ENCODE data around the gene PHF21A. TPM values are rescaled to one million over a fixed set of nuclear protein-coding genes. Genes with fewer than 3 reads are reported as not detected.

The PHF21A gene
- total RNA-seq, 1 donor from 2014 or later: 3.4 TPM

DNA sequence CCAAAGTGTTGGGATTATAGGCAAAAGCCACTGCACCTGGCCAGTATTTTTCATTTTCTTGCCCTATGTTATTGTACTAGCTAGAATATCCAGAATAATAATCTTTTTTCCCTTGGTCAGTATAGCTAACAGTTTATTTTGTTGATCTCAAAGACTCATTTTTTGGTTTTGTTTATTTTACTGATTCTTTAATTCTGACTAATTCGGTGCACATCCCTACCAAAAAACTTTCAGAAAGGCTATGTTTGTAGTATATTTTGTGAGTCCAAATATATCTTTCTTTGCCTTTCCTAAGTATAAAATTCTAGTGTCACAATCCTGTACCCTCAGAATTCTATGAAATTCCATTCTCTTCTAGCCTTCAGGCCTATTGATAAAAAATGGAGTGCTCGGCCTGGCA lies 84.3 kb downstream of the PHF21A start:
- H3K27me3 ChIP-seq (ENCODE audit: control insufficient read depth, insufficient read depth, low read length): no peaks in the 10 kb centered on the region
- no peak for DNase-seq (ENCODE audit: low read depth)
- no peaks in the 10 kb centered on the region for H3K36me3 ChIP-seq (ENCODE audit: control insufficient read depth, insufficient read depth, low read length)
- H3K4me3 ChIP-seq (ENCODE audit: low read depth, low read length): no peak overlapping the region
- no peak for FAIRE-seq
- TF ChIP-seq, protein P1, sequence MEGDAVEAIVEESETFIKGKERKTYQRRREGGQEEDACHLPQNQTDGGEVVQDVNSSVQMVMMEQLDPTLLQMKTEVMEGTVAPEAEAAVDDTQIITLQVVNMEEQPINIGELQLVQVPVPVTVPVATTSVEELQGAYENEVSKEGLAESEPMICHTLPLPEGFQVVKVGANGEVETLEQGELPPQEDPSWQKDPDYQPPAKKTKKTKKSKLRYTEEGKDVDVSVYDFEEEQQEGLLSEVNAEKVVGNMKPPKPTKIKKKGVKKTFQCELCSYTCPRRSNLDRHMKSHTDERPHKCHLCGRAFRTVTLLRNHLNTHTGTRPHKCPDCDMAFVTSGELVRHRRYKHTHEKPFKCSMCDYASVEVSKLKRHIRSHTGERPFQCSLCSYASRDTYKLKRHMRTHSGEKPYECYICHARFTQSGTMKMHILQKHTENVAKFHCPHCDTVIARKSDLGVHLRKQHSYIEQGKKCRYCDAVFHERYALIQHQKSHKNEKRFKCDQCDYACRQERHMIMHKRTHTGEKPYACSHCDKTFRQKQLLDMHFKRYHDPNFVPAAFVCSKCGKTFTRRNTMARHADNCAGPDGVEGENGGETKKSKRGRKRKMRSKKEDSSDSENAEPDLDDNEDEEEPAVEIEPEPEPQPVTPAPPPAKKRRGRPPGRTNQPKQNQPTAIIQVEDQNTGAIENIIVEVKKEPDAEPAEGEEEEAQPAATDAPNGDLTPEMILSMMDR (IDR thresholded peaks at IDR 0.05; ENCODE audit: insufficient read depth, low read length, severe bottlenecking): no peak

DNA sequence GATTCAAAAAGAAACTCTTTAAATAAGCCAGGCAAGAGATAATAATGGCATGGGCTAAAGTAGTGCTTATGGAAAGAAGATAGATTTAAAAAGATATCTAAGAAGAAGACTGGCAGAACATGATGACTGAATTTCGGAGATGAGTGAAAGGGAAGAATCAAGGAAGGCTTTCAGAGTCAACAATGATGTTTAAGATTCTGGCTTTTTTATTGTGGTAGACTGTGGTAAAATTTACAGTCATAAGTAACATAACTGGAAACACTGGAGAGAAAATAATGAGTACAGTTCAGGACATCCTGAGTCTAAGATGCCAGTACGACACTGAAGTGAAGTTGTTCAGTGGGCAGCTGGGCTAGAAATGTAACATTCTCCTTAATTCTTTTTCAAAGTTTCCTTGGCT lies 85.2 kb downstream of the PHF21A start:
- TF ChIP-seq, protein P1 (IDR thresholded peaks at IDR 0.05; ENCODE audit: insufficient read depth, low read length, severe bottlenecking): no peak
- no peaks in the 10 kb centered on the region for H3K36me3 ChIP-seq (ENCODE audit: control insufficient read depth, insufficient read depth, low read length)
- FAIRE-seq: no peak
- H3K27me3 ChIP-seq (ENCODE audit: control insufficient read depth, insufficient read depth, low read length): no peaks in the 10 kb centered on the region
- H3K4me3 ChIP-seq (ENCODE audit: low read depth, low read length): no peak overlapping the region
- DNase-seq (ENCODE audit: low read depth): no peak

DNA sequence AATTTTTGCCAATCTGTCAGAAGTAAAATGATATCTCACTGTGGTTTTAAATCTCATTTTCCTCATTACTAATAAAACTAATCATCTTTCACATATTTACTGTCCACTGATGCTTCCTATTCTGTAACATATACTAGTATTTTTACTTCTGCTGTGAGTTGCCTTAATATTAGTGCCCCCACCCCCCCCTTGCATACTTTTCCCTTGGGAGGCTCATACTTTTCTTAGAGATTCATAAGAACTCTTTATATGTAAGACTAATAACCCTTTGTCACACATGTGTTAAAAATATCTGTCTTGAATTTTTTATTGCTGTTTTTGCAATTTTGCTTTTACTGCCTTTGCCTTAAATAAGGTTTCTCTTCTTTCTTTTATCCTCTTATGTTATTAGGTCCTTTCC lies 87.2 kb downstream of the PHF21A start:
- DNase-seq (ENCODE audit: low read depth): no peak
- TF ChIP-seq, protein P1 (IDR thresholded peaks at IDR 0.05; ENCODE audit: insufficient read depth, low read length, severe bottlenecking): no peak
- no peak for FAIRE-seq
- no peaks in the 10 kb centered on the region for H3K36me3 ChIP-seq (ENCODE audit: control insufficient read depth, insufficient read depth, low read length)
- H3K4me3 ChIP-seq (ENCODE audit: low read depth, low read length): no peak overlapping the region
- H3K27me3 ChIP-seq (ENCODE audit: control insufficient read depth, insufficient read depth, low read length): no peaks in the 10 kb centered on the region

DNA sequence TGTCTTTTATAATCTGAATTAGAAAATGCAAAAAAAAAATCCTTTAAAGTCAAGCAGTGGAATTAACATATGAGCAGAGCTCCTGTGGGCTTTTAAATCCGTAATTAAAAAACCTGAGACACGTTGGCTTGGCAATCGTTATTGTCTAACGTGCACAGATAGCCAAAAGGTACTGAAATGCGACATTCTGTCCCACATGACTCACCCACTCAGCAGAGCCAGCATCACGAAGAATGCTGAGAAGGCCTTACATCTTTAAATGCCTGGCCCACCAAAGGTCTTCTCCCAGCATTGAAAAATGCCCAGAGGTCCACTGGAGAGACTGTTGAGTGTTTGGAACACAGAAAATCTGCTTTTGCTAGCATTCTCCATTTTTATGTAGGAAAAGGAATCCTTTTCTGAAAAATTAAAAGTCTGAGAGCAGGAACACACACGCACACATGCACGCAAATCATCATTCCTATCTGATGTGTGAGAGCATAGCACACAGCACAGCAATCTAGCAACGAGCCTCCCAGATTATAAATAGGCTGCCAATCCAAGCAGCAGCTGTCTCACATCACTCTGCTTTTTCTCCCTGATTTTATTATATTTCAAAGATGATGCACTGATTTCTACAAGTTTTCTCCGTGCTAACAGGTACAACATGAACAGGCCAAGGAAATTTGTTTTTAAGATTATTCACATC lies 94.5 kb downstream of the PHF21A start:
- no peaks in the 10 kb centered on the region for H3K36me3 ChIP-seq (ENCODE audit: control insufficient read depth, insufficient read depth, low read length)
- DNase-seq (ENCODE audit: low read depth) (peak; percentile 64), FAIRE-seq (no peak)
- TF ChIP-seq, protein P1 (IDR thresholded peaks at IDR 0.05; ENCODE audit: insufficient read depth, low read length, severe bottlenecking): no peak
- no peak overlapping the region for H3K4me3 ChIP-seq (ENCODE audit: low read depth, low read length)
- no peaks in the 10 kb centered on the region for H3K27me3 ChIP-seq (ENCODE audit: control insufficient read depth, insufficient read depth, low read length)

DNA sequence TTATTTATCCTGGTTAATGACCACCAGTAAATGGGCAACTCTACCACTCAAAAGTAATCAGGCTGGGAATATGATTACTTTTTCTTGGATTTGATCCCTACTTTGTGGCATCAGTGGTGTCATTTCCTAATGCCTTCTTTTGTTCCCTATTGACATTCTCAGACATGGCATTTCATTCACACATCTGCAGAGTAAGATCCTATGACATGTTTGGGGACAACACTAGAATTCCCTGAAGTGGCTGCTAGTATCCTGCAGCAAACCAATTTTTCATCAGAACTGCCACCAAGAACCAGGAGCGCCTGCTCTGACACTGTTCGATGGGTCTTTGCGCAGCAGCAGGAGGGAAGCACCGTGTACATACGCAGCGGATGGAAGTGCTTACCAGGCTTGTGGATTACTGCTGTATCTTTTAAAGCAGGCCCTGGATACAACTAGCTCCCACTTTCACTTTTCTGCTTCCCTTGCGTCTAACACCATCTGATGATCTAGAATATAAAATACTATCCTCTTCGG lies 101.1 kb downstream of the PHF21A start:
- H3K27me3 ChIP-seq (ENCODE audit: control insufficient read depth, insufficient read depth, low read length): no peaks in the 10 kb centered on the region
- peaks cover 1% of the 10 kb centered on the region for H3K36me3 ChIP-seq (ENCODE audit: control insufficient read depth, insufficient read depth, low read length)
- H3K4me3 ChIP-seq (ENCODE audit: low read depth, low read length): no peak overlapping the region
- DNase-seq (ENCODE audit: low read depth) (no peak), FAIRE-seq (no peak)
- TF ChIP-seq, protein P1 (IDR thresholded peaks at IDR 0.05; ENCODE audit: insufficient read depth, low read length, severe bottlenecking): no peak

DNA sequence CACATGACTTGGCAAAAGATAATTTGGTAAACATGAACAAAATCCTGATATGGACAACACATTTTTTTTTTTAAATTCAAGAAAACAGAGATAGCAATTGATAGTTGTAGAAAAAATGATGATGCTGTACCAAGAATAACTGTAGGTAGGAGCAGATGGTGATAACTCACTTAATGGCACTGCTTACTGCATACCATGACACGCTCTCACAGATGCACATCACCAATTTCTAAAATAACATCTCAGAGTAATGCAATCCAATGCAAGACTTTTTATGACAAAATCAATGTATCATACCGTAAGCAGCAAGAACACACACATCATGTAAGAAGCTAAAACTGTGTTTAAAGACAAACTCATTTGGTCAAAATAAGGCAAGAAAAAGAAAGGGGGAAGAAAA lies 102.6 kb downstream of the PHF21A start:
- DNase-seq (ENCODE audit: low read depth) (no peak), FAIRE-seq (no peak)
- Histone ChIP-seq H3K4me3 (ENCODE audit: low read depth, low read length) (no peak overlapping the region), H3K27me3 (ENCODE audit: control insufficient read depth, insufficient read depth, low read length) (no peaks in the 10 kb centered on the region), H3K36me3 (ENCODE audit: control insufficient read depth, insufficient read depth, low read length) (peaks cover 1% of the 10 kb centered on the region)
- TF ChIP-seq, protein P1 (IDR thresholded peaks at IDR 0.05; ENCODE audit: insufficient read depth, low read length, severe bottlenecking): no peak

All from bronchial epithelial cell (primary cell).